Cardiac fibroblast (primary cell): ENCODE data around the gene NEK4.
"Not testable (repeated sequence)": the region's sequence is repeated elsewhere in the genome, so short reads cannot be mapped to it uniquely, and the experiment has no call there.

ENCODE experiments used
- DNase-seq, 2 donors: peaks; one replicate each; pipeline versions ENCODE4 v3.0.0 to v3.0.0-alpha.2; 2010; ENCODE audit warnings: low read depth in 2 of 2
- H3K4me3 ChIP-seq, 2 donors: replicated peaks in 1 of 2; 1 replicate in 1 of 2; 2 replicates in 1 of 2; pipeline ENCODE4 v1.5.1; 2011; ENCODE audit warnings: low read depth in 2 of 2, low read length in 2 of 2, mild to moderate bottlenecking in 2 of 2, moderate library complexity in 1 of 2
- TF ChIP-seq, protein P1 (sequence below): IDR thresholded peaks from one replicate; pipeline ENCODE4 v1.5.1; 2011; ENCODE audit warnings: low read depth, mild to moderate bottlenecking, low read length, inconsistent platforms

NEK4 gene

DNA sequence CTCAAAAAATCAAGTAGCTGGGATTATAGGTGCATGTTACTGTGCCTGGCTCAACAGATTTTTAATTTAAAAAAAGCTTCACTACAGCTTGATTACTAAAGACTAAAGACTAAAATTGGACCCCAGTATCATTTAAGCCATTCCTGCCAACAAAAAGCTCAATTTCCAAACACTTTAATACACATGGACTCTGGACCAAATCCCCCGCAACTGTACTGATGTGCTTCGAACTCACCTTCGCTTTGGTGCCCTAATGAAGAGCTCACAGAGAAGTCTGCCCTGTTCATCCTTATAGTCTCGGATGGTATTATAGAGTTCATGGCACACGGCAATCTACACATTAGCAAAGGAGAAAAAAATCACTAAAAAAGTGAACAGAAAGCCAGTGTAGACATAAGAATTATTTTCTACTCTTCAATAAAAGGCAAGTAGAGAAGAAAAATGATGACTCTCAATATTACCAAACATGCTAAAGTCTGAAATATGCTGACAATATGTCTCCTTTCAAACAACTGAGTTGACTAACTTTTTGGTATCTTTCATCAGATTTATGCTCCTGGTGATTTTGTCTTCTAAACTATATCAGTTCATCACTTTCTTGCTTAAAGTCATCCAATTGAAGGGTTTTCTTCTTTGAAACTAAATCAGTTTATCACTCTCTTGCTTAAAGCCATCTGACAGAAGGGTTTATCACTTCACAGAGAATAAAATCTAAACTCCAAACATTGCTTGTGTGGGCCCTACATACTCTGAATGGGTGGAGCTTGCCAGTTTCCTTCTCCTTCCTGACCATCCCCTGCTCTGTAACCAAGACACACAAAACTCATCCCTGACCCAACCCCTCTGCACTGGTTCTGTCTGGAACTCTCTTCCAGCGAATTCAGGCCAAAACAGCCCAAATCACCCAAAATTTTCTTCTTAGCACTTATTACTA is 92.2 kb downstream of the NEK4 start:
- no peak overlapping the region for H3K4me3 ChIP-seq
- TF ChIP-seq, protein P1, sequence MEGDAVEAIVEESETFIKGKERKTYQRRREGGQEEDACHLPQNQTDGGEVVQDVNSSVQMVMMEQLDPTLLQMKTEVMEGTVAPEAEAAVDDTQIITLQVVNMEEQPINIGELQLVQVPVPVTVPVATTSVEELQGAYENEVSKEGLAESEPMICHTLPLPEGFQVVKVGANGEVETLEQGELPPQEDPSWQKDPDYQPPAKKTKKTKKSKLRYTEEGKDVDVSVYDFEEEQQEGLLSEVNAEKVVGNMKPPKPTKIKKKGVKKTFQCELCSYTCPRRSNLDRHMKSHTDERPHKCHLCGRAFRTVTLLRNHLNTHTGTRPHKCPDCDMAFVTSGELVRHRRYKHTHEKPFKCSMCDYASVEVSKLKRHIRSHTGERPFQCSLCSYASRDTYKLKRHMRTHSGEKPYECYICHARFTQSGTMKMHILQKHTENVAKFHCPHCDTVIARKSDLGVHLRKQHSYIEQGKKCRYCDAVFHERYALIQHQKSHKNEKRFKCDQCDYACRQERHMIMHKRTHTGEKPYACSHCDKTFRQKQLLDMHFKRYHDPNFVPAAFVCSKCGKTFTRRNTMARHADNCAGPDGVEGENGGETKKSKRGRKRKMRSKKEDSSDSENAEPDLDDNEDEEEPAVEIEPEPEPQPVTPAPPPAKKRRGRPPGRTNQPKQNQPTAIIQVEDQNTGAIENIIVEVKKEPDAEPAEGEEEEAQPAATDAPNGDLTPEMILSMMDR = no peak
- no peak for DNase-seq

- not testable (repeated sequence) for DNase-seq
Observed at GRCh38 chr3:52676201-52676600, 94.5 kb downstream of the NEK4 start.

DNA sequence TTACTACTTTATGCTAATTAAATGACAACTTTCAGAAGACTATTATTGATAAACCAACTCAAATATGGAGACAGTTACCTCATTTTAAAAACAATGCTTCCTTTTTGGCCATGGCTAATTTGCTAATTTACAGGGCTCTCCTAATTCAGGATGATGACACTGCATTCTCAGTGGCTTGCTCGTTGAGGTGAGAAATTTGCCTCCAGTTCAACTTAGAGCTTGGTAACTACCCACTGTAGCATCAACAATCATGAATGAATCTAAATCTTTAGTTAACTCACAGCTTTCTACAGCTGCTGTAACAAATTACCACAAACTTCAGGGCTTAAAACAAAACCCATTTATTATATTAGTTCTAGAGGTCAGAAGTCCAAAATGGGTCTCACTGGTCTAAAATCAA is 99.1 kb downstream of the NEK4 start:
- DNase-seq = no peak
- no peak overlapping the region for H3K4me3 ChIP-seq
- TF ChIP-seq, protein P1 = no peak

More at GRCh38 chr3:52676201-52676600, 94.5 kb downstream of the NEK4 start:
- not testable (repeated sequence) for H3K4me3 ChIP-seq

- peak; percentile 98 to 100 for DNase-seq
- TF ChIP-seq, protein P1 = no peak
- H3K4me3 ChIP-seq = no peak overlapping the region
Observed at GRCh38 chr3:52670621-52671521, 99.9 kb downstream of the NEK4 start.

DNA sequence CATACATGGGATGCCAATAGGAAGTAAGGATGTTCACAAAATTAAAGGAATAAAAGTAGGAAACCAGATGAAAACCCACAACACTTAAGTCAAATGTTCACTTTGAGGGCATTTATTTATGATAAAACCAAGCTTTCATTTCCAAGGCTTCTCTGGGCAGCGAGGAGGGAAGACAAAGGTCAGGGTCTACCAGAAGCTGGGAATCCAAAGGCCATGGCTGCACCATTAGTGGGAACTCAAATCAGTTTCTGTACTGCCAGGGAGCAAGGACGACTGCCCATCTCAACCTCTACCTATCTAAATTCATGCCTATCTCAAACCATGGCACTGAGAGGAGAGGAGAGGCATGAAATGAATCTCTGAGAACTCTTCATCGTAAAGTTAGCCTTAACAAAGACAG is 107.6 kb downstream of the NEK4 start:
- TF ChIP-seq, protein P1 = no peak
- no peak overlapping the region for H3K4me3 ChIP-seq
- DNase-seq = no peak

GRCh38 chr3:52660046-52660445 is 110.7 kb downstream of the NEK4 start:
- H3K4me3 ChIP-seq = no peak overlapping the region
- DNase-seq = no peak
- TF ChIP-seq, protein P1 = no peak
